Anterior cingulate cortex (tissue), 58 donors: ENCODE results near the gene MDFI.
"Not testable (repeated sequence)": the region's sequence is repeated elsewhere in the genome, so short reads cannot be mapped to it uniquely, and the experiment has no call there.

Experiments used
- DNase-seq, 58 donors: peaks; one replicate each; lab custom pipeline; 2025; lab: John Stamatoyannopoulos, UW

MDFI gene

GRCh38 chr6:41601248-41601549, 37.1 kb upstream of the MDFI start:
- no peak for DNase-seq

- DNase-seq = no peak
Observed at GRCh38 chr6:41602422-41602743, 35.9 kb upstream of the MDFI start.

- peak in 56 of 58 donors; percentile 13 to 87 (median 65) for DNase-seq
Observed at GRCh38 chr6:41602864-41603608, 35.2 kb upstream of the MDFI start.

- DNase-seq = no peak
Observed at GRCh38 chr6:41604006-41604405, 34.3 kb upstream of the MDFI start.

GRCh38 chr6:41605649-41606048, 32.6 kb upstream of the MDFI start:
- DNase-seq = no peak

- DNase-seq = no peak
Observed at GRCh38 chr6:41607036-41607435, 31.2 kb upstream of the MDFI start.

- no peak for DNase-seq
Observed at GRCh38 chr6:41607736-41608135, 30.5 kb upstream of the MDFI start.

GRCh38 chr6:41608443-41609151, 29.7 kb upstream of the MDFI start:
- DNase-seq = no peak

- DNase-seq = no peak
Observed at GRCh38 chr6:41614715-41615114, 23.6 kb upstream of the MDFI start.

GRCh38 chr6:41615311-41615710, 23.0 kb upstream of the MDFI start:
- no peak for DNase-seq

- DNase-seq = no peak
Observed at GRCh38 chr6:41618598-41618997, 19.7 kb upstream of the MDFI start.

- DNase-seq = not testable (repeated sequence)
Observed at GRCh38 chr6:41619193-41619592, 19.1 kb upstream of the MDFI start.

- DNase-seq = no peak
Observed at GRCh38 chr6:41621367-41621766, 16.9 kb upstream of the MDFI start.

GRCh38 chr6:41621802-41622201, 16.5 kb upstream of the MDFI start:
- no peak for DNase-seq

- no peak for DNase-seq
Observed at GRCh38 chr6:41622206-41622988, 15.9 kb upstream of the MDFI start.

GRCh38 chr6:41623330-41623729, 14.9 kb upstream of the MDFI start:
- no peak for DNase-seq

GRCh38 chr6:41624621-41625380, 13.5 kb upstream of the MDFI start:
- no peak for DNase-seq

- peak in 1 of 58 donors; percentile 18 for DNase-seq
Observed at GRCh38 chr6:41625442-41625841, 12.8 kb upstream of the MDFI start.

GRCh38 chr6:41626022-41626421, 12.2 kb upstream of the MDFI start:
- no peak for DNase-seq

GRCh38 chr6:41626917-41627316, 11.4 kb upstream of the MDFI start:
- no peak for DNase-seq

- no peak for DNase-seq
Observed at GRCh38 chr6:41629128-41629527, 9.1 kb upstream of the MDFI start.
